Measurements from ENCODE around the gene ETF1. TPM values are rescaled to one million over a fixed set of nuclear protein-coding genes. Genes with fewer than 3 reads are reported as not detected.
A peak's percentile ranks its signal among the peaks of the same experiment; 100 is the strongest.

ETF1 gene
- total and polyA plus RNA-seq, 9 of the 15 experiments (the other 6 are each of a cell fraction or from before 2014, with no cell fraction given) = 53.7 to 209 (median 164) TPM

DNA sequence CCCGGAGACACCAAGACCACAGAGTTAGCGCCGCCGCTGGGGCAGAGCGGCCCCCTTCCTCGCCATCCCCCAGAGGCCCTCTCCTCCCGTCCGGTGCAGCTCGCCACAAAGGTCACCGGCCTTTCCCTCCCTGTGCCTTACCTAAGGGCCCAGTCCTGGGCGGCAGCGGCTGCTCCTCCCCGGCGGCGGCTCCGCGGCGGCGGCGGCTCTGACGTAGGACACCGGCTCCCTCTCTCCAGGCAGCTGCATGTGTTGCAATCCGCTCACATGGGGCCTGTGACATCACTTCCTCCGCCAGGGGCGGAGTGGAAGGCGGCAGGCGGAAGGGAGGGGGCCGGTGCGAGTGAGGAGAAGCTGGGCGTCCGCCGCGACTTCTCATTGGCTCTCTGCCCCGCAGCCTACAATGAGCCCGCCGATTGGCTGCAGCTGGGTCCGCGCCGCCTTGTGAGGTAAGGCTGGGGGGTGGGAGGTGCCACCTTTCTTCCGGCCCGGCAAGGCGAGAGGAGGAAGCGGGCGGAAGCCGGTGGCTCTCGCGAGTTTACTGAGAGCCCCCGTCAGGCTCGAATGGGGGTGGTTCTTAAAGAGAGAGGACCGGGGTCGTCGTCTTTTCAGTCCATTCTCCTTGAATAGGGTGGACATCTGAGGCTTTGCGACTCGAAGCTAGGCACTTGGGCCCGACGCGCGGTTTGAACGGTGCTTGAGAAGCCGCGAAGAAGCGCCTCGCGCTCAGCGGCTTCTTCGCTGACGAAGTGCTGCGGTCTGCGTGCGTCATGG is at the start of gene ETF1 (continued):
- TF ChIP-seq DPF2 (IDR thresholded peaks at IDR 0.05) (peak; percentile 47; the same call in 1 of the 2 replicates), CBFB (CRISPR knock-in tag; IDR thresholded peaks at IDR 0.05) (no peak), ZNF589 (CRISPR knock-in tag; IDR thresholded peaks at IDR 0.05; ENCODE audit: low read depth) (0 out of 2 replicates have a peak, but pooled peaks have one; percentile 27), NRF1 (conservative IDR thresholded peaks at IDR 0.05 in 1 of 2, IDR thresholded peaks at IDR 0.05 in 1 of 2) (peak; percentile 70 to 74), NBN (IDR thresholded peaks at IDR 0.05; ENCODE audit: low read depth) (peak; percentile 51; the same call in 1 of the 2 replicates), ZNF324 (CRISPR knock-in tag; IDR thresholded peaks at IDR 0.05) (no peak), ZSCAN32 (CRISPR knock-in tag; IDR thresholded peaks at IDR 0.05) (no peak), TARDBP (IDR thresholded peaks at IDR 0.05) (peak; percentile 88), ZNF232 (CRISPR knock-in tag; IDR thresholded peaks at IDR 0.05) (no peak), SIX5 (IDR thresholded peaks at IDR 0.05; ENCODE audit: borderline replicate concordance in 1 of 2, insufficient read depth in 1 of 2, low read depth in 1 of 2, low read length in 2 of 2) (0 out of 4 replicates have a peak, but pooled peaks of 1 of the 2 experiments have one; percentile 3), SRSF1 (IDR thresholded peaks at IDR 0.05; ENCODE audit: low read depth, low read length) (no peak), RBM25 (IDR thresholded peaks at IDR 0.05; ENCODE audit: low read depth, low read length, severe bottlenecking) (peak; percentile 77), KAT7 (CRISPR knock-in tag; IDR thresholded peaks at IDR 0.05; ENCODE audit: borderline replicate concordance) (peak; percentile 94), ZNF146 (CRISPR knock-in tag; IDR thresholded peaks at IDR 0.05; ENCODE audit: unreplicated experiment) (no peak), SMAD1 (IDR thresholded peaks at IDR 0.05; ENCODE audit: low read depth, low read length, partially characterized antibody) (peak; percentile 76)
- TF ChIP-seq, protein P1, sequence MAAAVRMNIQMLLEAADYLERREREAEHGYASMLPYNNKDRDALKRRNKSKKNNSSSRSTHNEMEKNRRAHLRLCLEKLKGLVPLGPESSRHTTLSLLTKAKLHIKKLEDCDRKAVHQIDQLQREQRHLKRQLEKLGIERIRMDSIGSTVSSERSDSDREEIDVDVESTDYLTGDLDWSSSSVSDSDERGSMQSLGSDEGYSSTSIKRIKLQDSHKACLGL (CRISPR knock-in tag; IDR thresholded peaks at IDR 0.05; ENCODE audit: borderline replicate concordance, poor library complexity, severe bottlenecking) = peak; percentile 55
- TF ChIP-seq, protein P2, sequence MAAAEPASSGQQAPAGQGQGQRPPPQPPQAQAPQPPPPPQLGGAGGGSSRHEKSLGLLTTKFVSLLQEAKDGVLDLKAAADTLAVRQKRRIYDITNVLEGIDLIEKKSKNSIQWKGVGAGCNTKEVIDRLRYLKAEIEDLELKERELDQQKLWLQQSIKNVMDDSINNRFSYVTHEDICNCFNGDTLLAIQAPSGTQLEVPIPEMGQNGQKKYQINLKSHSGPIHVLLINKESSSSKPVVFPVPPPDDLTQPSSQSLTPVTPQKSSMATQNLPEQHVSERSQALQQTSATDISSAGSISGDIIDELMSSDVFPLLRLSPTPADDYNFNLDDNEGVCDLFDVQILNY (CRISPR knock-in tag; IDR thresholded peaks at IDR 0.05) = peak; percentile 92
- TF ChIP-seq, protein P3, sequence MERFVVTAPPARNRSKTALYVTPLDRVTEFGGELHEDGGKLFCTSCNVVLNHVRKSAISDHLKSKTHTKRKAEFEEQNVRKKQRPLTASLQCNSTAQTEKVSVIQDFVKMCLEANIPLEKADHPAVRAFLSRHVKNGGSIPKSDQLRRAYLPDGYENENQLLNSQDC (CRISPR knock-in tag; IDR thresholded peaks at IDR 0.05) = peak; percentile 97
- TF ChIP-seq, protein P4, sequence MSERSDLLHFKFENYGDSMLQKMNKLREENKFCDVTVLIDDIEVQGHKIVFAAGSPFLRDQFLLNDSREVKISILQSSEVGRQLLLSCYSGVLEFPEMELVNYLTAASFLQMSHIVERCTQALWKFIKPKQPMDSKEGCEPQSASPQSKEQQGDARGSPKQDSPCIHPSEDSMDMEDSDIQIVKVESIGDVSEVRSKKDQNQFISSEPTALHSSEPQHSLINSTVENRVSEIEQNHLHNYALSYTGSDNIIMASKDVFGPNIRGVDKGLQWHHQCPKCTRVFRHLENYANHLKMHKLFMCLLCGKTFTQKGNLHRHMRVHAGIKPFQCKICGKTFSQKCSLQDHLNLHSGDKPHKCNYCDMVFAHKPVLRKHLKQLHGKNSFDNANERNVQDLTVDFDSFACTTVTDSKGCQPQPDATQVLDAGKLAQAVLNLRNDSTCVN (CRISPR knock-in tag; IDR thresholded peaks at IDR 0.05) = no peak
- TF ChIP-seq, protein P5, sequence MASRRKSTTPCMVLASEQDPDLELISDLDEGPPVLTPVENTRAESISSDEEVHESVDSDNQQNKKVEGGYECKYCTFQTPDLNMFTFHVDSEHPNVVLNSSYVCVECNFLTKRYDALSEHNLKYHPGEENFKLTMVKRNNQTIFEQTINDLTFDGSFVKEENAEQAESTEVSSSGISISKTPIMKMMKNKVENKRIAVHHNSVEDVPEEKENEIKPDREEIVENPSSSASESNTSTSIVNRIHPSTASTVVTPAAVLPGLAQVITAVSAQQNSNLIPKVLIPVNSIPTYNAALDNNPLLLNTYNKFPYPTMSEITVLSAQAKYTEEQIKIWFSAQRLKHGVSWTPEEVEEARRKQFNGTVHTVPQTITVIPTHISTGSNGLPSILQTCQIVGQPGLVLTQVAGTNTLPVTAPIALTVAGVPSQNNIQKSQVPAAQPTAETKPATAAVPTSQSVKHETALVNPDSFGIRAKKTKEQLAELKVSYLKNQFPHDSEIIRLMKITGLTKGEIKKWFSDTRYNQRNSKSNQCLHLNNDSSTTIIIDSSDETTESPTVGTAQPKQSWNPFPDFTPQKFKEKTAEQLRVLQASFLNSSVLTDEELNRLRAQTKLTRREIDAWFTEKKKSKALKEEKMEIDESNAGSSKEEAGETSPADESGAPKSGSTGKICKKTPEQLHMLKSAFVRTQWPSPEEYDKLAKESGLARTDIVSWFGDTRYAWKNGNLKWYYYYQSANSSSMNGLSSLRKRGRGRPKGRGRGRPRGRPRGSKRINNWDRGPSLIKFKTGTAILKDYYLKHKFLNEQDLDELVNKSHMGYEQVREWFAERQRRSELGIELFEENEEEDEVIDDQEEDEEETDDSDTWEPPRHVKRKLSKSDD (conservative IDR thresholded peaks at IDR 0.05; ENCODE audit: low read length) = peak; percentile 52; the same call in 1 of the 2 replicates
